Measurements from ENCODE around the gene STRIP1. TPM values are rescaled to one million over a fixed set of nuclear protein-coding genes. Genes with fewer than 3 reads are reported as not detected.
A peak's percentile ranks its signal among the peaks of the same experiment; 100 is the strongest.

The STRIP1 gene
- 105 and 117 TPM in 2 replicates for total RNA-seq (2013; cell fraction: nucleolus; rRNA removed)
- 24.5 and 25.2 TPM in 2 replicates for total RNA-seq (2014; rRNA removed)
- total RNA-seq (2014; rRNA removed; fragmentation: Illumina TruSeq; extraction: Trizol) = 16.4 and 17.4 TPM in 2 replicates
- 22.5 and 25.5 TPM in 2 replicates for total RNA-seq (2021)
- 14.6 TPM for polyA plus RNA-seq (2011; ENCODE audit: low read depth)
- 18.9 and 22.8 TPM in 2 replicates for polyA plus RNA-seq (2011; rRNA removed)
- polyA plus RNA-seq (2011; cell fraction: cytosol; rRNA removed) = 17.8 and 25.1 TPM in 2 replicates
- 98.6 and 109 TPM in 2 replicates for polyA plus RNA-seq (2011; cell fraction: nucleus; rRNA removed)
- 15.6 and 16.4 TPM in 2 replicates for polyA plus RNA-seq (2012)
- polyA plus RNA-seq (2014; fragmentation: Illumina TruSeq; extraction: Trizol) = 14.3 and 19.4 TPM in 2 replicates
- polyA plus RNA-seq (2014; fragmentation: Nextera tagmentation; extraction: Ambion mirVana) = 1 to 10 TPM; 6.3 to 7.9 TPM
- 23.7 and 26.6 TPM in 2 replicates for polyA plus RNA-seq (2014; rRNA removed)
- 10 to 100 TPM; 16.5 to 16.7 TPM for polyA plus RNA-seq (2016; fragmentation: Nextera tagmentation; extraction: Ambion mirVana)
- polyA minus RNA-seq (2011; rRNA and poly(A)+ RNA removed) = 35.5 and 42.3 TPM in 2 replicates
- 9.8 and 15.5 TPM in 2 replicates for polyA minus RNA-seq (2011; cell fraction: cytosol; rRNA and poly(A)+ RNA removed)
- polyA minus RNA-seq (2011; cell fraction: nucleus; rRNA and poly(A)+ RNA removed) = 42.9 and 72.4 TPM in 2 replicates
- percentile 85 among the genes with signal in this experiment for Bru-seq, nascent RNA
- BruChase-seq, experiment 1, labeled RNA remaining after a 6-hour chase = percentile 88 among the genes with signal in this experiment
- percentile 90 among the genes with signal in this experiment for BruChase-seq, experiment 2, labeled RNA remaining after a 2-hour chase
- long read RNA-seq, experiment 1, transcript STRIP1-201 (21 exons, 3,265 nt) = major isoform, 12 of 17 reads
- long read RNA-seq, experiment 1, partial matches to known transcripts = 3 of 17 reads
- long read RNA-seq, experiment 1, other reads (novel, unspliced or antisense) = 2 of 17 reads
- long read RNA-seq, experiment 2, transcript STRIP1-201 (21 exons, 3,265 nt) = major isoform, 9 of 24 reads
- long read RNA-seq, experiment 2, partial matches to known transcripts = 13 of 24 reads
- long read RNA-seq, experiment 2, other reads (novel, unspliced or antisense) = 2 of 24 reads

- Histone ChIP-seq H3K4me2 (ENCODE audit: control insufficient read depth, insufficient read depth) (peak within 1 kb of the TSS; percentile 99), H3K36me3 (ENCODE audit: control insufficient read depth in 2 of 2, insufficient read depth in 2 of 2, low read length in 1 of 2) (peaks cover 4 to 15% of the 10 kb centered on the region in 2 experiments; a peak in 3 of 4 replicates), H3K4me3 (peak within 1 kb of the TSS; percentile 90), H3K27me3 (replicated peaks in 1 of 2; ENCODE audit: control insufficient read depth in 2 of 2, insufficient read depth in 2 of 2, low read length in 1 of 2) (no peaks in the 10 kb centered on the region), H3K9me3 (replicated peaks; ENCODE audit: control insufficient read depth, insufficient read depth, low read length) (no peaks in the 10 kb centered on the region), H3K9ac (ENCODE audit: control insufficient read depth, insufficient read depth, low read length) (peak within 1 kb of the TSS; percentile 96), H2AFZ (ENCODE audit: control insufficient read depth, low read depth, low read length) (peak within 1 kb of the TSS; percentile 96), H3K4me1 (ENCODE audit: control insufficient read depth, insufficient read depth, low read length) (peaks cover 19% of the 10 kb centered on the region), H3K79me2 (ENCODE audit: control insufficient read depth, insufficient read depth, low read length) (peaks cover 20% of the 10 kb centered on the region), H3K27ac (ENCODE audit: control insufficient read depth, insufficient read depth) (peak within 1 kb of the TSS; percentile 84), H4K20me1 (ENCODE audit: control insufficient read depth, insufficient read depth) (no peaks in the 10 kb centered on the region; the same call in 1 of the 2 replicates)
- RAD21 ChIA-PET (ENCODE audit: unreplicated experiment) = interaction anchor here (0.7 to 2.1 kb wide), 8 partner anchors 24 to 486 kb away, joined by 3 to 10 read pairs (median 3); partner anchors contain the start of genes AHCYL1 and GNAI3
- intact Hi-C loops (cut with micrococcal nuclease; ENCODE audit: unreplicated experiment) = loop anchor here (1.0 kb wide), 1 partner anchor 23 kb away; no protein-coding TSS in a partner anchor
- POLR2A ChIA-PET = interaction anchor here (0.5 to 1.8 kb wide), 8 partner anchors 10 to 222 kb away, joined by 3 to 9 read pairs (median 4); partner anchors contain the start of gene AHCYL1
- DNase-seq (ENCODE audit: low read depth, low spot score) (peak; percentile 93), FAIRE-seq (peak; percentile 90), ATAC-seq (peak; percentile 96)
- CTCF ChIA-PET = interaction anchor here (0.8 to 2.7 kb wide), 18 partner anchors 9 to 608 kb away, joined by 3 to 21 read pairs (median 4); partner anchors contain the start of gene AHCYL1
- BruUV-seq (replicated peaks) = no TSS peak
- WGBS (ENCODE audit: insufficient coverage, insufficient replicate concordance, low lambda C conversion rate, missing lambda C conversion rate) = 1% methylated on average over 62 of the region's 66 CpGs
- in situ Hi-C loops (cut with MboI) = no loop called here
- SMC1A ChIA-PET (ENCODE audit: uncharacterized antibody, unreplicated experiment) = interaction anchor here (0.7 to 2.4 kb wide), 6 partner anchors 14 to 374 kb away, joined by 3 to 15 read pairs (median 4); partner anchors contain the start of gene AHCYL1
- TF ChIP-seq ATF2 (IDR thresholded peaks at IDR 0.05; ENCODE audit: low read length) (peak; percentile 89), RCOR1 (conservative IDR thresholded peaks at IDR 0.05; ENCODE audit: low read depth, low read length) (peak; percentile 100), CHD1 (IDR thresholded peaks at IDR 0.05; ENCODE audit: low read depth, low read length) (no peak), SREBF1 (IDR thresholded peaks at IDR 0.05; ENCODE audit: low read length) (no peak), PML (IDR thresholded peaks at IDR 0.05; ENCODE audit: low read length) (peak; percentile 80), RAD51 (IDR thresholded peaks at IDR 0.05) (no peak), YBX1 (IDR thresholded peaks at IDR 0.05) (no peak), BACH1 (IDR thresholded peaks at IDR 0.05; ENCODE audit: borderline replicate concordance) (peak; percentile 35; the same call in 1 of the 2 replicates), FOS (IDR thresholded peaks at IDR 0.05; ENCODE audit: borderline replicate concordance, extremely low read depth, insufficient read length) (no peak), IRF4 (IDR thresholded peaks at IDR 0.05; ENCODE audit: low read depth, low read length) (no peak), CBFB (IDR thresholded peaks at IDR 0.05; ENCODE audit: low read depth) (peak; percentile 98), NKRF (conservative IDR thresholded peaks at IDR 0.05) (peak; percentile 79), EP300 (IDR thresholded peaks at IDR 0.05; ENCODE audit: borderline replicate concordance in 1 of 2, control insufficient read depth in 1 of 2, low read depth in 2 of 2, low read length in 2 of 2) (no peak), CHD2 (IDR thresholded peaks at IDR 0.05; ENCODE audit: borderline replicate concordance, low read depth, low read length) (peak; percentile 100), TBL1XR1 (IDR thresholded peaks at IDR 0.05; ENCODE audit: low read depth, low read length) (no peak)
Observed at GRCh38 chr1:110034451-110035235, at the start of gene STRIP1. STRIP1 (plus strand) TSS chr1:110034624; CDS start chr1:110034638, 14 bp downstream.
